Stimulated activated CD8-positive, alpha-beta memory T cell treated with anti-CD3 and anti-CD28 coated beads, Interleukin-15, amount 100 ng/mL, for 1 hour (primary cell): Measurements from ENCODE around the gene GPC5.
"Not testable (repeated sequence)": the region's sequence is repeated elsewhere in the genome, so short reads cannot be mapped to it uniquely, and the experiment has no call there.

Experiments used
- DNase-seq: peaks from one replicate; pipeline ENCODE4 v3.0.0-alpha.2; 2020; ENCODE audit warnings: low read depth

GPC5 gene

DNA sequence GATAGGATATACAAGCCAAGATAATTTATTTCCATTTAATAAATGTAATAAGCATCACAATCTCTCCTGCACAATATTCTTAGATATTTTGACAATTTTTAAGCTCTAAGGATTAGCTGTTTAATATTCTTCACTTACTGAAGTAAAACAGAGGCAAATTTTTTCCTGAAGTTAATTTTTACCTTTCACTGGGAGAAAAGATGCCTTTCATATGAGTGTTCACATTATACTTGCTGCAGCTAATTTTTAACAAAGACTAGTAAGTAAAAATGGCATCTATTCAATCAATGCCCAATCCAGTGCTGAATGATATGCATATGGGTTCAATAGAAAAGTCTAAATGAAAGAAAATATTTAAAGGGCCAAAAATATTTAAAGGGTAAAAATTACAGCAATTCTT is 1451.0 kb downstream of the GPC5 start:
- no peak for DNase-seq

DNA sequence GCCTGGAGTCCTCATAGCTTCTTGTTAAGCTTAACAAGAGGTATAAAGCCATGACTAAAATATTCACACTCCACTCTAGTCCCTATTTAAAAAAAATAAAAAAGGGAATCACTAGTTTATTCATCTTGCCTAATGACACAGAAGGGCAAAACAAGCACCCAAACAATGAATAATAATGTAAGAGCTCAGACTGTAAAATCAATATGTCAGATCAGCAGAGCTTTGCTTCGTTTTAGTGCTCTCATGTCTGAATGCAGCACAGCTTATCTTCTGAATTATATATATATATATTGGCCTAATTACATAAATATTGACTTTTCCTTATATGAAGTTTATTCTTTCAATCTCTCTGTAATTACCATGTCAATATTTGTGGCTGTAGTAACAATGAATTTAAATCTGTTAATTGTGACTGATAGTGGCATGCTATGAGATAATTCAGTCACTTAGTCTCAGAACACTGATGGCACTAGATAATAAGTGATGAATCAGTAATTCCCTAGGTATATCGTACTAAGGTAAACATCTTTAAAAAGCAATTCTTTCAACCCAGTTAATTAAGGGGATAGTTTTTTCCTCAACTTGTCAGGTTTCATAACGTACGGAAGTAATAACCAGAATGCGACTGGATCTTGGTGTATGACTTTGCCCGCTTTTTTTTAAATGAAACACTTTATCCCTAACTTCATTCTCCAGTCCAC is 1466.3 kb downstream of the GPC5 start:
- DNase-seq, result no peak

- no peak for DNase-seq
Observed at GRCh38 chr13:92873029-92873428, 1474.6 kb downstream of the GPC5 start.

DNA sequence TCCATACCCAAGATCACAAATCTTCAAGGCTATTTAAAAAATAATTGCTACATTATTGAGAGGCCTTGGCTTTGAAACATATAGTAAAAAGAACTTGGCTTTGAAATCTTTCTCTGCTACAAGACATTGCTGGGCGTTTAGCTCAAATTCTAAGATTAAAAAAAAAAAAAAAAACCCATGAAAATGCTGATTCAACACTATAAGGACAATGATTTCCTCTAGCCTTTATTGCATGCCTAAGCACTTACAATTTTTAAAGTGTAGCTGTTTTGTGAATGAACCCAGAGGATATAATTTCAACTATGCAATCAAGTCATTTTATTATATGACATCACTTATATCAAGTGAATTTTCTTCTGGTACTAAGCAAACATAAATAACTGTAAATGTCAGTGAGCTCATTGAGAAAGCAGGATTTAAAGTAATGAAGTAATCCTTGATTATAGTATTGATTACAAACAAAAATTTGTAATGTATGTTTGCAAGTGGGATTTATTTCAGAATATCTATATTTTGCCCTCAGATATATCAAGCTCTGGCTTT is 1488.2 kb downstream of the GPC5 start:
- DNase-seq, result no peak

GRCh38 chr13:92894447-92894846 is 1496.0 kb downstream of the GPC5 start:
- no peak for DNase-seq

DNA sequence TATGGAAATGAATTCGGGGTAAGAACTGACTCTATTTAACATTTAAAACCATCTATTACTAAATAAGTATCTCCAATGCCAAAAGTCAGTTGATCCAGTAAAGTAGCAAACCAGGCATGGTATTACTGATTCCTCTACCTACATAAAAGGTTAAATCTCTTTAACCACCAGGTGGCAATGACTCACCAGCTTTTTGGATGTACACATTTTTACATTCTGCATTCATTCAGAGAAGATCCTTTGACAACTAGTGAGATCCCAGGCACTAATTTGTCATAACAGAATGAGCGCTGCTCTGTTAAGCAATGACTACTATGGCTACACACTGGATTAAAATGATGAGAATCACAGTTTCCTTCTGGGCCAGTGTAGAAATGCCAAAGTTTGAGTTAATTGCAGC is 1498.4 kb downstream of the GPC5 start:
- DNase-seq, result no peak

DNA sequence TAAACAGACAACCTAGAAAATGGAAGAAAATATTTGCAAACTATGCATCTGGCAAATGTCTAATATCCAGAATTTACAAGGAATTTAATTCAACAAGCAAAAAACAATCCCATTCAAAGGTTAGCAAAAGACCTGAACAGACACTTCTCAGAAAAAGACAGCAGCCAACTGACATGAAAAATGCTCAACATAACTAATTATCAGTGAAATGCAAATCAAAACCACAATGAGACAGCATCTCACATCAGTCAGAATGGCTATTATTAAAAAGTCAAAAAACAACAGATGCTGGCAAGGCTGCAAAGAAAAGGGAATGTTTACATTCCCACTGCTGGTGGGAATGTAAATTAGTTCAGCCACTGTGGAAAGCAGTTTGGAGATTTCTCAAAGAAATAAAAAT is 1500.5 kb downstream of the GPC5 start:
- DNase-seq, result not testable (repeated sequence)

GRCh38 chr13:92900446-92900845 is 1502.0 kb downstream of the GPC5 start:
- no peak for DNase-seq

DNA sequence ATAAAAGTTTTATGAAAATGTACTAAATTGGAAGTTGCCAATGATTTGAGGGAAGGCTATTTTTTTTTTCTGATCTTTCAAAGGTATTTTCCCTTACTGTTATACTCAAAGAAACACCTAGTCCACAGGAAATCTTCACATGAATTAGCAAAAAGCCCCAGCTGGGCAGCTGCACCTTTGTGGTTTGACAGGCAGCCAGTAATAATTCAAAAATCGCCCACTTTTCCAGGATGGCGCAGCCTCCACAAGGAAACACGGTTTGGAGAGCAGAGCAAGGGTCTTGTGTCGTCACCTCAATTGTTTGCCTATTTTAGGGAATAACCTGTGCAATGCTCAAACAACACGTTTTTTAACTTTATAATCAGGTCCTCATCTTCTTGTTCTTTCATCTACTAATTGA is 1503.3 kb downstream of the GPC5 start:
- no peak for DNase-seq

DNA sequence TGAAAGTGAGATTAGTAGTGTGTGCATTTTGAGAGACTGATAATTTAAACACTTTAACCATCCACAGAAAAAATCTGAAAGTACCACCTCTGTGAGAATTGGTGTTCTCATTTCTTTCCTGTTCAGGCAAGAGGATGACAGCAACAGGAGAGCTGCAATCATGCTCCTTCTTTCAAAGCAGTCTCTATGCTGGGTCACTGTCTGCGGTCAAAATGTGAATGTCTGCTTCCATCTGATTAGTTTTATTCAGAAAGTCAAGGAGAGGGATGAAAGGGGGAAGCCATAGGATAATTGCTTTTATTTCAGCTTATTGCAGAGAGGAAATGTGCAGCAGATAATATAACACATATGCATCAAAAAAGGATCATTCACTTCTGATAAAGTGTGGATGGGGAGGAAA is 1514.2 kb downstream of the GPC5 start:
- DNase-seq, result no peak

GRCh38 chr13:92913840-92914239 is 1515.4 kb downstream of the GPC5 start:
- DNase-seq, result no peak
